ENCODE measurements around the gene HOXB1. TPM values are rescaled to one million over a fixed set of nuclear protein-coding genes. Genes with fewer than 3 reads are reported as not detected.
A peak's percentile ranks its signal among the peaks of the same experiment; 100 is the strongest.

Gene HOXB1
- polyA plus RNA-seq, 10 donors, result not detected

- peak in 2 of 3 donors; percentile 89 to 94 for DNase-seq
These were observed 24.7 kb upstream of the HOXB1 start for GRCh38 chr17:48555258-48556228.

- DNase-seq, result peak in 1 of 3 donors; percentile 76
These were observed 23.8 kb upstream of the HOXB1 start for GRCh38 chr17:48554412-48555257.

- DNase-seq, result no peak
These were observed 23.0 kb upstream of the HOXB1 start for GRCh38 chr17:48553826-48554225.

GRCh38 chr17:48553190-48553547, 22.4 kb upstream of the HOXB1 start:
- DNase-seq, result no peak

GRCh38 chr17:48552466-48553189, 21.8 kb upstream of the HOXB1 start:
- no peak for DNase-seq

GRCh38 chr17:48551596-48552465, 21.0 kb upstream of the HOXB1 start:
- DNase-seq, result no peak

- no peak for DNase-seq
These were observed 20.4 kb upstream of the HOXB1 start for GRCh38 chr17:48551214-48551555.

GRCh38 chr17:48550502-48551213, 19.8 kb upstream of the HOXB1 start:
- DNase-seq, result no peak

GRCh38 chr17:48549914-48550501, 19.2 kb upstream of the HOXB1 start:
- no peak for DNase-seq

- no peak for DNase-seq
These were observed 18.4 kb upstream of the HOXB1 start for GRCh38 chr17:48549281-48549630.

- DNase-seq, result peak in 1 of 3 donors; percentile 62
These were observed 17.9 kb upstream of the HOXB1 start for GRCh38 chr17:48548523-48549280.

GRCh38 chr17:48547808-48548522, 17.2 kb upstream of the HOXB1 start:
- peak in 1 of 3 donors; percentile 71 for DNase-seq

GRCh38 chr17:48546924-48547807, 16.4 kb upstream of the HOXB1 start:
- peak in 1 of 3 donors; percentile 80 for DNase-seq

- DNase-seq, result peak in 1 of 3 donors; percentile 79
These were observed 15.5 kb upstream of the HOXB1 start for GRCh38 chr17:48546137-48546923.

GRCh38 chr17:48545539-48545938, 14.7 kb upstream of the HOXB1 start:
- no peak for DNase-seq

- DNase-seq, result peak in 1 of 3 donors; percentile 79
These were observed 14.2 kb upstream of the HOXB1 start, which contains the start of gene HOXB2 for GRCh38 chr17:48545022-48545375. HOXB2 (minus strand) TSS chr17:48545109; CDS start chr17:48544911, 198 bp downstream.

Data from muscle of back (tissue), 11 donors.